ENCODE results near the gene PI16. TPM values are rescaled to one million over a fixed set of nuclear protein-coding genes. Genes with fewer than 3 reads are reported as not detected.

Gene PI16
- total RNA-seq, 1 donor from 2014 or later: not detected

GRCh38 chr6:36912030-36912454 is 42.5 kb upstream of the PI16 start:
- peaks cover 29% of the 10 kb centered on the region for H3K4me1 Mint-ChIP-seq (ENCODE audit: unreplicated experiment)

GRCh38 chr6:36912586-36912985 is 42.0 kb upstream of the PI16 start:
- Mint-ChIP-seq H3K27ac (no peak overlapping the region), H3K9me3 (no peaks in the 10 kb centered on the region), H3K4me3 (no peak overlapping the region), H3K36me3 (peaks cover 23% of the 10 kb centered on the region), H3K27me3 (no peaks in the 10 kb centered on the region), H3K4me1 (ENCODE audit: unreplicated experiment) (peaks cover 28% of the 10 kb centered on the region)
- TF ChIP-seq, protein P1, sequence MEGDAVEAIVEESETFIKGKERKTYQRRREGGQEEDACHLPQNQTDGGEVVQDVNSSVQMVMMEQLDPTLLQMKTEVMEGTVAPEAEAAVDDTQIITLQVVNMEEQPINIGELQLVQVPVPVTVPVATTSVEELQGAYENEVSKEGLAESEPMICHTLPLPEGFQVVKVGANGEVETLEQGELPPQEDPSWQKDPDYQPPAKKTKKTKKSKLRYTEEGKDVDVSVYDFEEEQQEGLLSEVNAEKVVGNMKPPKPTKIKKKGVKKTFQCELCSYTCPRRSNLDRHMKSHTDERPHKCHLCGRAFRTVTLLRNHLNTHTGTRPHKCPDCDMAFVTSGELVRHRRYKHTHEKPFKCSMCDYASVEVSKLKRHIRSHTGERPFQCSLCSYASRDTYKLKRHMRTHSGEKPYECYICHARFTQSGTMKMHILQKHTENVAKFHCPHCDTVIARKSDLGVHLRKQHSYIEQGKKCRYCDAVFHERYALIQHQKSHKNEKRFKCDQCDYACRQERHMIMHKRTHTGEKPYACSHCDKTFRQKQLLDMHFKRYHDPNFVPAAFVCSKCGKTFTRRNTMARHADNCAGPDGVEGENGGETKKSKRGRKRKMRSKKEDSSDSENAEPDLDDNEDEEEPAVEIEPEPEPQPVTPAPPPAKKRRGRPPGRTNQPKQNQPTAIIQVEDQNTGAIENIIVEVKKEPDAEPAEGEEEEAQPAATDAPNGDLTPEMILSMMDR (conservative IDR thresholded peaks at IDR 0.05): no peak
- no peak for DNase-seq (ENCODE audit: extremely low spot score, unreplicated experiment)

More at GRCh38 chr6:36912030-36912454, 42.5 kb upstream of the PI16 start:
- TF ChIP-seq, protein P1 (conservative IDR thresholded peaks at IDR 0.05): no peak
- Mint-ChIP-seq H3K27ac (no peak overlapping the region), H3K9me3 (no peaks in the 10 kb centered on the region), H3K4me3 (no peak overlapping the region), H3K27me3 (no peaks in the 10 kb centered on the region), H3K36me3 (peaks cover 23% of the 10 kb centered on the region)
- DNase-seq (ENCODE audit: extremely low spot score, unreplicated experiment): no peak

GRCh38 chr6:36913082-36913481 is 41.5 kb upstream of the PI16 start:
- Mint-ChIP-seq H3K4me3 (no peak overlapping the region), H3K27me3 (no peaks in the 10 kb centered on the region), H3K4me1 (ENCODE audit: unreplicated experiment) (peaks cover 23% of the 10 kb centered on the region), H3K9me3 (no peaks in the 10 kb centered on the region), H3K36me3 (peaks cover 23% of the 10 kb centered on the region), H3K27ac (no peak overlapping the region)
- no peak for DNase-seq (ENCODE audit: extremely low spot score, unreplicated experiment)
- TF ChIP-seq, protein P1 (conservative IDR thresholded peaks at IDR 0.05): no peak

DNA sequence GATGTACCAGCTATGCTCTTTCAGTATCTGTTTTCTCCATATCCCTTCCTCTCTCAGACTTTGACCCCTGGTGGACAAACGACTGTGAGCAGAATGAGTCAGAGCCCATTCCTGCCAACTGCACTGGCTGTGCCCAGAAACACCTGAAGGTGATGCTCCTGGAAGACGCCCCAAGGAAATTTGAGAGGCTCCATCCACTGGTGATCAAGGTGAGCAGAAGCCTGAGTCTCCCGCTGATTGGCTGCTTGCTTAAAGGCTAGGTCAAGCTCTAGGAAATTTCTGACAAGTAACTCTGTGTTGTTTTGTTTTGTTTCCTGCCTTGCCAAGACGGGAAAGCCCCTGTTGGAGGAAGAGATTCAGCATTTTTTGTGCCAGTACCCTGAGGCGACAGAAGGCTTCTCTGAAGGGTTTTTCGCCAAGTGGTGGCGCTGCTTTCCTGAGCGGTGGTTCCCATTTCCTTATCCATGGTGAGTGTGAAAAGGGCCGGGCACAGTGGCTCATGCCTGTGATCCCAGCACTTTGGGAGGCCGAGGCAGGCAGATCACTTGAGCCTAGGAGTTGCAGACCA is 40.2 kb upstream of the PI16 start:
- TF ChIP-seq, protein P1 (conservative IDR thresholded peaks at IDR 0.05): peak; percentile 52
- no peaks in the 10 kb centered on the region for H3K9me3 Mint-ChIP-seq
- no peak overlapping the region for H3K4me3 Mint-ChIP-seq
- peaks cover 24% of the 10 kb centered on the region for H3K36me3 Mint-ChIP-seq
- peak overlapping the region; percentile 72 for H3K27ac Mint-ChIP-seq
- peaks cover 23% of the 10 kb centered on the region for H3K4me1 Mint-ChIP-seq (ENCODE audit: unreplicated experiment)
- DNase-seq (ENCODE audit: extremely low spot score, unreplicated experiment): no peak
- no peaks in the 10 kb centered on the region for H3K27me3 Mint-ChIP-seq

GRCh38 chr6:36915599-36915998 is 38.9 kb upstream of the PI16 start:
- TF ChIP-seq, protein P1 (conservative IDR thresholded peaks at IDR 0.05): no peak
- H3K36me3 Mint-ChIP-seq: peaks cover 27% of the 10 kb centered on the region
- DNase-seq (ENCODE audit: extremely low spot score, unreplicated experiment): no peak
- H3K9me3 Mint-ChIP-seq: no peaks in the 10 kb centered on the region
- no peaks in the 10 kb centered on the region for H3K27me3 Mint-ChIP-seq
- peaks cover 23% of the 10 kb centered on the region for H3K4me1 Mint-ChIP-seq (ENCODE audit: unreplicated experiment)
- H3K4me3 Mint-ChIP-seq: peak overlapping the region; percentile 58
- peak overlapping the region; percentile 83 for H3K27ac Mint-ChIP-seq
